Endothelial cell of umbilical vein (primary cell): ENCODE results near the gene OR7C2. TPM values are rescaled to one million over a fixed set of nuclear protein-coding genes. Genes with fewer than 3 reads are reported as not detected.

Experiments
- BruUV-seq: library from RNA; stranded (reverse); fragments of 400-500 nt; replicated peaks from 2 replicates; lab custom pipeline; 2021; lab: Mats Ljungman, UMichigan
- CTCF ChIA-PET: fragments of 300-600, 350-600 bp; sonication (Branson Sonifier 250); formaldehyde crosslinking; loops from one replicate; lab custom pipeline; 2021; ENCODE audit warnings: antibody characterized with exemption, inconsistent platforms; lab: Charles Lee
- POLR2A ChIA-PET: fragments of 300-600, 350-600 bp; sonication (Branson Sonifier 250); formaldehyde crosslinking; loops from one replicate; lab custom pipeline; 2021; ENCODE audit warnings: antibody characterized with exemption, inconsistent platforms; lab: Charles Lee
- DNase-seq: peaks from one replicate; pipeline ENCODE4 v3.0.0-alpha.2; 2011; ENCODE audit warnings: low read depth, low spot score
- FAIRE-seq: peaks from 2 replicates; lab custom pipeline; 2011; peaks lifted over from hg19 to GRCh38; lab: Jason Lieb, UNC
- H2AFZ ChIP-seq: 2 replicates; pipeline ENCODE4 v1.6.0; 2012; ENCODE audit warnings: low read depth, low read length, control low read depth, inconsistent platforms
- H3K27ac ChIP-seq: 2 replicates; pipeline ENCODE4 v1.5.1; 2011; ENCODE audit warnings: low read depth, mild to moderate bottlenecking, control low read depth, low read length, moderate library complexity; ENCODE audit not compliant: insufficient read depth
- H3K27me3 ChIP-seq, 2 experiments: 2 replicates each; pipeline versions ENCODE4 v1.6.0 to v1.6.1; 2011; ENCODE audit warnings: low read length in 2 of 2, mixed read lengths in 1 of 2; ENCODE audit not compliant: control insufficient read depth in 2 of 2, insufficient read depth in 2 of 2
- H3K36me3 ChIP-seq, 2 experiments: 2 replicates in 1 of 2; 3 replicates in 1 of 2; pipeline ENCODE4 v1.5.1; 2011; ENCODE audit warnings: low read length in 2 of 2, mild to moderate bottlenecking in 1 of 2, moderate library complexity in 1 of 2; ENCODE audit not compliant: control insufficient read depth in 2 of 2, insufficient read depth in 2 of 2; ENCODE audit errors: extremely low read depth in 1 of 2
- H3K4me1 ChIP-seq: 3 replicates; pipeline ENCODE4 v1.5.1; 2011; ENCODE audit warnings: mild to moderate bottlenecking, low read length; ENCODE audit not compliant: control insufficient read depth, insufficient read depth; ENCODE audit errors: extremely low read depth
- H3K4me2 ChIP-seq: 2 replicates; pipeline ENCODE4 v1.6.1; 2011; ENCODE audit warnings: low read length, control low read depth, mixed read lengths; ENCODE audit not compliant: insufficient read depth
- H3K4me3 ChIP-seq, 3 experiments: fragments of 200-600 bp in 1 of 3; sonication (generic), shearing (Covaris generic) in 1 of 3; replicated peaks in 1 of 3; 2 replicates each; pipeline ENCODE4 v1.5.1; 2011 to 2016; ENCODE audit warnings: control low read depth in 3 of 3, low read length in 3 of 3, mild to moderate bottlenecking in 2 of 3, inconsistent platforms in 1 of 3, low read depth in 1 of 3, moderate library complexity in 1 of 3; ENCODE audit not compliant: insufficient read depth in 1 of 3
- H3K79me2 ChIP-seq: 2 replicates; pipeline ENCODE4 v1.6.0; 2012; ENCODE audit warnings: low read length, inconsistent platforms; ENCODE audit not compliant: control insufficient read depth, insufficient read depth
- H3K9ac ChIP-seq: replicated peaks from 2 replicates; pipeline ENCODE3; 2011; ENCODE audit warnings: low read length, control low read depth; ENCODE audit not compliant: insufficient read depth; ENCODE audit errors: extremely low read depth
- H3K9me1 ChIP-seq: replicated peaks from 3 replicates; pipeline ENCODE4 v1.6.0; 2011; ENCODE audit warnings: mild to moderate bottlenecking, low read length; ENCODE audit not compliant: control insufficient read depth, insufficient read depth; ENCODE audit errors: extremely low read depth
- H3K9me3 ChIP-seq: replicated peaks from 2 replicates; pipeline ENCODE4 v1.5.1; 2012; ENCODE audit warnings: low read length, inconsistent platforms; ENCODE audit not compliant: control insufficient read depth, insufficient read depth
- H4K20me1 ChIP-seq: replicated peaks from 2 replicates; pipeline ENCODE3; 2011; ENCODE audit warnings: mild to moderate bottlenecking, low read length; ENCODE audit not compliant: control insufficient read depth, insufficient read depth; ENCODE audit errors: extremely low read depth
- CTCF ChIP-seq, 2 donors: IDR thresholded peaks; 1 replicate in 1 of 2; 2 replicates in 1 of 2; pipeline ENCODE4 v1.5.1; 2011; ENCODE audit warnings: low read length in 2 of 2, mild to moderate bottlenecking in 2 of 2, moderate library complexity in 2 of 2, control low read depth in 1 of 2, inconsistent platforms in 1 of 2, low read depth in 1 of 2; ENCODE audit not compliant: insufficient read depth in 1 of 2; ENCODE audit errors: extremely low read depth in 1 of 2
- EZH2 ChIP-seq: IDR thresholded peaks from 2 replicates; pipeline ENCODE4 v1.6.1; 2012; ENCODE audit warnings: borderline replicate concordance, low read depth, mild to moderate bottlenecking, moderate library complexity, low read length, inconsistent platforms; ENCODE audit not compliant: severe bottlenecking
- FOS ChIP-seq: IDR thresholded peaks from 2 replicates; pipeline ENCODE4 v1.6.1; 2011; ENCODE audit warnings: mild to moderate bottlenecking, low read length, moderate library complexity, borderline replicate concordance; ENCODE audit not compliant: insufficient read depth
- GATA2 ChIP-seq: IDR thresholded peaks from 2 replicates; pipeline ENCODE4 v1.7.0; 2011; ENCODE audit warnings: low read depth, mild to moderate bottlenecking, moderate library complexity, mixed read lengths, low read length; ENCODE audit not compliant: insufficient read length, insufficient read depth
- JUN ChIP-seq: IDR thresholded peaks from 2 replicates; pipeline ENCODE4 v1.6.1; 2011; ENCODE audit warnings: borderline replicate concordance, low read depth; ENCODE audit not compliant: insufficient read length, insufficient read depth
- MAX ChIP-seq: IDR thresholded peaks from 2 replicates; pipeline ENCODE4 v1.6.1; 2011; ENCODE audit not compliant: insufficient read depth, insufficient read length
- MYC ChIP-seq: IDR thresholded peaks from one replicate; pipeline ENCODE4 v1.6.1; 2011; ENCODE audit warnings: mild to moderate bottlenecking, low read depth, low read length
- POLR2A ChIP-seq: IDR thresholded peaks from 2 replicates; pipeline ENCODE4 v1.6.1; 2012; ENCODE audit warnings: low read depth, mild to moderate bottlenecking, control low read depth, low read length
- POLR2AphosphoS5 ChIP-seq: IDR thresholded peaks from 2 replicates; pipeline ENCODE4 v1.6.1; 2012; ENCODE audit warnings: low read depth, mild to moderate bottlenecking, control low read depth, low read length, moderate library complexity; ENCODE audit not compliant: insufficient read depth
- dilution Hi-C: fragments of 300-500 bp; cut with MboI; formaldehyde crosslinking; loops from one replicate; pipeline ENCODE4 v1.15.0; 2019; ENCODE audit warnings: low sequenced_read_pairs; ENCODE audit not compliant: extremely low pct_ligation_motif_present
- intact Hi-C: fragments of 100-400 bp; cut with micrococcal nuclease; formaldehyde crosslinking; loops from one replicate; pipeline ENCODE4 v1.10.0; 2022
- polyA plus RNA-seq, 4 experiments: library from polyadenylated mRNA; depleted of rRNA in 3 of 4; stranded (reverse) in 3 of 4; unstranded in 1 of 4; fragments of >200 nt; gene quantifications; 2 replicates each; pipeline versions ENCODE4 v1.2.1 to v1.2.3, GENCODE V29; 2011 to 2012; ENCODE audit warnings: missing spikeins in 1 of 4
- total RNA-seq: library from RNA; stranded (reverse); gene quantifications from 2 replicates; pipeline ENCODE4 v1.2.3, GENCODE V29; 2021

OR7C2 gene
- total and polyA plus RNA-seq, 2 donors (not counting 3 experiments of a cell fraction or from before 2014, with no cell fraction given) = not detected

GRCh38 chr19:14933506-14933905 lies 7.8 kb upstream of the OR7C2 start:
- CTCF ChIA-PET = no interaction called here
- TF ChIP-seq MAX (no peak), POLR2AphosphoS5 (no peak), EZH2 (no peak), CTCF (IDR thresholded peaks at IDR 0.05; ENCODE audit: extremely low read depth in 1 of 2, insufficient read depth in 1 of 2, low read depth in 1 of 2, low read length in 2 of 2) (no peak), JUN (no peak), GATA2 (no peak), MYC (no peak), FOS (no peak), POLR2A (no peak)
- H4K20me1 ChIP-seq = no peaks in the 10 kb centered on the region
- H3K4me3 ChIP-seq = no peak overlapping the region
- BruUV-seq = no TSS peak
- H3K4me1 ChIP-seq = no peaks in the 10 kb centered on the region
- no peak for FAIRE-seq
- dilution Hi-C loops (no loop called here), intact Hi-C loops (no loop called here)
- H3K9me3 ChIP-seq = no peaks in the 10 kb centered on the region
- no peak overlapping the region for H3K9ac ChIP-seq
- no peaks in the 10 kb centered on the region for H3K9me1 ChIP-seq
- no peaks in the 10 kb centered on the region for H3K36me3 ChIP-seq
- H2AFZ ChIP-seq = no peak overlapping the region
- H3K27me3 ChIP-seq = no peaks in the 10 kb centered on the region
- H3K79me2 ChIP-seq = no peaks in the 10 kb centered on the region
- no peak overlapping the region for H3K4me2 ChIP-seq
- no peak for DNase-seq
- no peak overlapping the region for H3K27ac ChIP-seq
- POLR2A ChIA-PET = no interaction called here
